GM08714 (cell line): ENCODE results near the gene TSPAN12.
"Not testable (repeated sequence)": the region's sequence is repeated elsewhere in the genome, so short reads cannot be mapped to it uniquely, and the experiment has no call there.

Source experiments
- H3K4me3 ChIP-seq: fragments of 200-500 bp; sonication (Bioruptor generic); 2 replicates; pipeline ENCODE4 v1.5.1; 2014; ENCODE audit warnings: mild to moderate bottlenecking, low read length, inconsistent platforms
- ZNF274 ChIP-seq: IDR thresholded peaks from 2 replicates; pipeline ENCODE4 v1.6.1; 2012; ENCODE audit warnings: mild to moderate bottlenecking, low read depth, low read length

Gene TSPAN12

DNA sequence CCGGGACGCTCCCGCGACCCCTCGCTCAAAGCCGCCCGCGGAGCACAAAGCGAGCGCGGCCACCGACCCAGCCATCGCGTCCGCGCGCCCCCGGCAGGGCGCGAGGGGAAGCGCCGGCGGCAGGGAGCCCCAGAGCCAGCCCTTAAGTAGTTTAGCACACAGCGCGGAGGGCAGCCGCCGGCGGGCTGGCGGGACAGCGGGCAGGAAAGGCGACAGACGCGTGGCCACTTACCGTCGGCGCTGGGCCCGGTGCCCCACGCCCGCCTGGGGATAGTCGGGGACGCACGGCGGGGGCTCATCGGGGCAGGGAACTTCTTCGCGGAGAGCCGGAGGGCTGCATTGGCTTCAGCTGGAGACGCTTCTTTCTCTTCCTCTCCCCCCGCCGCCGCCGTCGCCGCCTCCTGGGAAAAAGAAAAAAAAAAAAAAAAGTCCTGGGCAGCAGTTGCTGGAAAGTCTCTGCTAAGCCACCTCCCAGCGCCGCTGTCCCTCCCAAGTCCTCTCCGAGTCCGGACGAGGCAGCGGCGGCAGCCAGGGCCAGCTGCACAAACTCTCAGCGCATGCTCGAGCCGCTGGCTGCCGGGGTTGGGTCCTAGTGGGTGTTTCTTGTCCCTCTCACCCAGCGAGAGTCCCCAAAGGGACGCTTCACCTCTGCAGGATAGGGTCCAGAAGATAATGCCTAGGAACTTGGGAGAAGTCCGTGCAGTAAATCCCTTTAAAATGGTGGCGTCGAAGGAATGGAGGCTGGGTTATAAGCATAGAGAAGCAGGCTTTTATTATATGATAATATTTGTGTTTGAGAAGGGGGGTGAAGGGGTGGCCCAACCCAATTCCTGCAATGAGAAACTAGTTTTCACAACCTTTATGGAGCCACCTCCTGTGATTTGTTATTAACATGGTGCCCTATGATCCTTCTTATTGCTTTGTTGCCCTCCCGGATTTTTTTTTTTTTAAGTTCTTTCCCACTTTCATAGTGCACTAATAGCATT lies at the start of gene TSPAN12:
Gene TSPAN12, minus strand, starts transcription at position 557 of the 986 bp plus-strand sequence. CDS start 1,381 bp downstream, outside the sequence.
- TF ChIP-seq ZNF274, result no peak
- peak within 1 kb of the TSS; percentile 75 for H3K4me3 ChIP-seq

GRCh38 chr7:120898715-120899499 lies 41.0 kb upstream of the TSPAN12 start:
- H3K4me3 ChIP-seq, result no peak overlapping the region
- TF ChIP-seq ZNF274, result no peak

DNA sequence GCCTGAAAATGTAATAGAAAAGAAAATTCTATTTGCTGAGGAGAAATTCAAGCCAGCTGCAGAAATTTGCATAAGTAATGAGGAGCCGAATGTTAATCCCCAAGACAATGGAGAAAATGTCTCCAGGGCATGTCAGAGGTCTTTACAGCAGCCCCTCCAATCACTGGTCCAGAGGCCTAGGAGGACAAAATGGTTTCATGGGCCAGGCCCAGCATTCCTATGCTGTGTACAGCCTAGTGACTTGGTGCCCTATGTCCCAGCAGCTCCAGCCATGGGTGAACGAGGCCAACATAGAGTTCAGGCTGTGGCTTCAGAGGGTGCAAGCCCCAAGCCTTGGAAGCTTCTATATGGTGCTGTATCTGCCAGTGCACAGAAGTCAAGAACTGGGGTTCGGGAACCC lies 37.3 kb upstream of the TSPAN12 start:
- not testable (repeated sequence) for H3K4me3 ChIP-seq

DNA sequence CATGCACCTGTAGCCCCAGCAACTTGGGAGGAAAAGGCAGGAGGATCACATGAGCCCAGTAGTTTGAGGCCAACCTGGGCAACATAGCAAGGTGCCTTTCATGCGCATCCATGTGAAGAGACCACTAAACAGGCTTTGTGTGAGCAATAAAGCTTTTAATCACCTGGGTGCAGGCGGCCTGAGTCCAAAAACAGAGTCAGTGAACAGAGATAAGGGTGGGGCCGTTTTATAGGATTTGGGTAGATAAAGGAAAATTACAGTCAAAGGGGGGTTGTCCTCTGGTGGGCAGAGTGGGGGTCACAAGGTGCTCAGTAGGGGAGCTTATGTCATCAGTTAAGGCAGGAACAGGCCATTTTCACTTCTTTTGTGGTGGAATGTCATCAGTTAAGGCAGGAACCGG lies 27.7 kb upstream of the TSPAN12 start:
- H3K4me3 ChIP-seq, result not testable (repeated sequence)

DNA sequence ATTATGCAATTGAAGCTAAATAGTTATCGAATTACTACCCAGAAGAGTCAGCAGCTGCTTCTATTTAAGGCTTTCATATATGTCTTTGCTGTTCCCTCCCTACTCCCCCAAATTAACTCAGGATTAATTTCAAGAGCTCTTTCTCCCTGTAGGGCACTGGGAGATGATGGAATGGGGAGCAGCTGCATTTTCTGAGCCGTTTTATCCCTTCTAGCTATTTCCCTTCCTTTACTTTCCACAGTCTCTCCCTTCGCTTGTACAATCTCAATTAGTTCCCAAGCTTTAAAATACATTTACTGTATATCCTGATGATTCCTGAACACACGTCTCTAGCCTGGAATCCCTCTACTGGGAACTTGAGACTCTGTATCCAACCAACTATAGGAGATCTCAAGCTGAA lies 19.8 kb upstream of the TSPAN12 start:
- TF ChIP-seq ZNF274, result no peak
- no peak overlapping the region for H3K4me3 ChIP-seq

DNA sequence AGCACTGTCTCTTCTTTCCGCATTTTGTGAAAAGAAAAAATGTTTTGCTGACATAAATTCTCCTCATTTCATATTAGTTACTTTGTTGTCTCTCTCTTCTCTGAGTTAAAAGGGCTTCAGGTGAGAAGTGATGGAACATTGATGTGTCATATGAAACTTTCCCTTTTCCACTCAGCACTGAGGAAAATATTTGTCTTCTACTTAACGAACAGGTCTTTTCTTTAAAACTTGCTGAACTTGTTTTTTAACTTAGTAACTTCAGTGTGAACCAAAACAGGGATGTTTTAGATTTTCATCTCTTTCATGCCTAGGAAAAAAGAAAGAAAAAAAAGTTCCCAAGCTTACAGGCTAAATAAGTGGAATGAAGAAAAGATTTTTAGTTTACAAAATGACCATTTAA lies 19.0 kb upstream of the TSPAN12 start:
- TF ChIP-seq ZNF274, result no peak
- H3K4me3 ChIP-seq, result no peak overlapping the region

GRCh38 chr7:120874722-120875121 lies 16.8 kb upstream of the TSPAN12 start:
- H3K4me3 ChIP-seq, result no peak overlapping the region
- no peak for TF ChIP-seq ZNF274

GRCh38 chr7:120874016-120874415 lies 16.1 kb upstream of the TSPAN12 start:
- TF ChIP-seq ZNF274, result no peak
- no peak overlapping the region for H3K4me3 ChIP-seq

DNA sequence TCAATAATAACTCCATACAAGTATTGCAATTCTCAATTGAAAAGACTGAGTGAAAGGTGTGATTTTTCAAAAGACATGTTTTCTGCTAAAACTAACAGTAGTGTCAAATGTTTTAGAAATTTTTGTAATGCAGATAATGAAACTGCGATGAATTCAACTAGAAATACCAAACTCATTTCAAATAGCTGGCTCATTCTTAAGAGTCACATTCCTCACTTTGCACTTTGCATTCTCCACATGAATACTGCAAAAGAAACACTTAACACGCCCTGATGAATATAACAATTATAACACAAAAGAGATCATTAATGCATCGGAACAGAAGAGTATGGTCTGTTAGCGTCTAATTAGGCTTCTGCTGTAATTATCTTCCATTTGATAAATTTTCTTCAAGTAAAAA lies 15.5 kb upstream of the TSPAN12 start:
- TF ChIP-seq ZNF274, result no peak
- H3K4me3 ChIP-seq, result no peak overlapping the region

DNA sequence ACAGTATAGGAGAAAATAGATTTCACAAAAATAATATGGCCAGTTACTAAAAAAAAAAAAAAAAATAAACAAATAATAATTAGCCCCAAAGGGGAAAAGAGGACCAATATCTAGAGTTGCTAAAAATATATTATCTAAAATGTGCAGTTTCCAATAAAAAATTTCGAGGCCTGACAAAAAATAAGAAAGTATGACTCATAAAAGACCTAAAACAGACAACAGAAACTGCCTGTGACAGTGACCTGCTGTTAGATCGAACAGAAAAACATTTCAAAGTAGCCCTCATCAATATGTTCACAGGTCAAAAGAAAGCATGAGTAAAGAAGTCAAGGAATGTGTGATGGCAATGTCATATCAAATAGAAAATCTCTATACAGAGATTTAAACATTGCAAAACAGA lies 11.8 kb upstream of the TSPAN12 start:
- no peak for TF ChIP-seq ZNF274
- H3K4me3 ChIP-seq, result no peak overlapping the region

DNA sequence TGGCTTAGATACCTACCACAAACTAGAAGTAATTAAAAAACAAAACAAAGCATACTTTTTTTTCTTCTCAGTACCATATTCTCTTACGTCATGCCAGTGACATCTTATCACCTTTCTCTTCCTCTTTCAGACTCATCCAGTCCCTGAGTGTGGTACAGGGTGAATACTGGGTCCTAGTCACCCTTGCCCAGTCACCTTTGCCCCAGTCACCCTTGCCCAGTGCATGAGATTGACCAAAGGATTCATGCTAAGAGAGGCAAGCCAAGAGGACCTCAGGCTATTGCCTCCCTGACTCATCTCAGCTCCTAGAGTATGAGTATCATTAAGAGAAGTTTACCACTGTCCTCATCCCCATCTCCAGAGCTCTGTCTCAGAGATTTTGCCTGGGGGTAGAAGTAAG lies 10.0 kb upstream of the TSPAN12 start:
- TF ChIP-seq ZNF274, result no peak
- no peak overlapping the region for H3K4me3 ChIP-seq

DNA sequence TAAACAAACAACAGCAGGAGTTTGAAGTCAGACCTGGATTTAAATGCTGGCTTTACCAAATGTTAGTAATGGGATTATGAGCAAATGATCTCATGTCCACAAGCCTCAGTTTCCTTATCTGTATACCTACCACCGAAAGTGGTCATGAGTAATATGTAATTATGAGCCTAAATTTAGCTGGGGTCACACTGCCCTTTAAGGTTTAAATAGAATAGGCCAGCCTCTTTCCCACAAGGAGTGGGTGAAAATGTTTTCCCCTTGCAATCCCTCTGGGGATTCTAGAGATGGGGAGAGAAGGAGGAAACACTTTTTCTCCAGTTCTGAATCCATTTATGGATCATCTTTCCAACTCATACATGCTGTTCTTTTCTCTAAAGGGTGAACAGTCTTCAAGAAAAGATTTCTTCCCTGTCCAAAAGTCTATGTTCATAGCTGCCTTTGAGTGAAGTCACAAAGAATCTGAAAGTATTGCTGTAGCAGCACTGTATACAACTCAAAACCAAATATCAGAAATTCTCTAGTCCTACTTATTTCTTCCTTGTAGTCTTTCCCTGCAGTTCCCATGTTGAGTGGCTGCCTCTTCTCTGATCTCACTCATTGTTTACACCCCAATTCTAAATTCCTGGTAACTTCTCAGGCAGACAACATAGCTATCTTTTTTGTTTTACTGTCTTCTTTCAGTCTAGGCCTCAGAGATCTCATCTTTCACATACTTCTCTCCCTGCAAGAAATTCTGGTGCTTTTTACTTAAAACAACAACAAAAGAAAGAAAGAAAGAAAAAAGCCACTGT lies 7.4 kb upstream of the TSPAN12 start:
- no peak for TF ChIP-seq ZNF274

DNA sequence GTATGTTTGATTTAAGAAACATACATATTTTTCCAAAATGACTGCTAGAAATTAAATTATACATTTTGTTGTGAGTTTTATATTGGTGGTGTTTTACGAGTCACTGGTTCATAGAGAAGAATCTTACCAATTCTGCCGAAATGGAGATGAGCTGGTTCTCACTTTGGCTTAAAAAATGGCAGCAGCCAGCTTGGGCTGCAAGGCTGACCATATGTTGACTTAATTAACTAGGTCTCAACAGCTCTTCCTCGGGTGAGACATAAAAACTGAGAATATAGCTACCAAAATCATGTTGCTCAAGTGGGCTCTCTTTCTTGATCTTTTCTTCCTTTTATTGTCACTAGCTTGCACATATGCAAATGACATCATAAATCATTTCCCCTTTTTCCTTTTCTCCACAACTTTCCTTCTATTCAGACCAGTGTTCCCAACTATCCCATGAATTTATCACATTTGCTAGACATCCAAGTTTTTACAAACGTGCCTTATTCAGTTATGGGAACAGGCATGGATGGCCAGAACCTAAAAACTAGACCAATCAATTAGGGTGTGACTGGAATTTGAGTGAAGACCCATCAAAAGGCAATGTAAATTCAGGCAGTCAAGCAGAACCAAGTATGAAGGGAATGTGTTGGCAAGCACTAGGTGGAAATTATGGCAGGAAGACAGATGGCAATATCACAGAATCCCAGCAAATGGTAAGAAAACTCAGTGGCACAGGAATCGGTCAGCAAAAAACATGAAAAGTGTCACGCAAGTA lies 6.4 kb upstream of the TSPAN12 start:
- TF ChIP-seq ZNF274, result no peak
- no peak overlapping the region for H3K4me3 ChIP-seq

More for the DNA sequence above, 7.4 kb upstream of the TSPAN12 start:
- no peak overlapping the region for H3K4me3 ChIP-seq
